Fibroblast of lung (primary cell): ENCODE measurements around the gene PTPRCAP. TPM values are rescaled to one million over a fixed set of nuclear protein-coding genes. Genes with fewer than 3 reads are reported as not detected.

Experiments
- DNase-seq, 2 donors: peaks; one replicate each; pipeline versions ENCODE4 v3.0.0 to v3.0.0-alpha.2; 2010; ENCODE audit warnings: low read depth in 2 of 2
- H2AFZ ChIP-seq: 2 replicates; pipeline ENCODE4 v1.5.1; 2012; ENCODE audit warnings: low read length, control low read depth, inconsistent platforms
- H3K27ac ChIP-seq: 2 replicates; pipeline ENCODE4 v1.5.1; 2011; ENCODE audit warnings: low read length, control low read depth; ENCODE audit not compliant: insufficient read depth
- H3K27me3 ChIP-seq: 2 replicates; pipeline ENCODE4 v1.5.1; 2011; ENCODE audit warnings: mild to moderate bottlenecking, low read length; ENCODE audit not compliant: control insufficient read depth, insufficient read depth
- H3K36me3 ChIP-seq: 2 replicates; pipeline ENCODE4 v1.5.1; 2011; ENCODE audit warnings: low read length; ENCODE audit not compliant: control insufficient read depth, insufficient read depth
- H3K4me1 ChIP-seq: 2 replicates; pipeline ENCODE4 v1.5.1; 2011; ENCODE audit warnings: low read length; ENCODE audit not compliant: control insufficient read depth, insufficient read depth; ENCODE audit errors: extremely low read depth
- H3K4me2 ChIP-seq: 2 replicates; pipeline ENCODE4 v1.5.1; 2011; ENCODE audit warnings: low read length, control low read depth; ENCODE audit not compliant: insufficient read depth; ENCODE audit errors: extremely low read depth
- H3K4me3 ChIP-seq, 4 experiments: fragments of 200-600 bp in 1 of 4; sonication (generic) in 1 of 4; replicated peaks in 1 of 4; 2 replicates each; pipeline ENCODE4 v1.5.1; 2011 to 2016; ENCODE audit warnings: low read length in 4 of 4, low read depth in 3 of 4, mild to moderate bottlenecking in 3 of 4, control low read depth in 2 of 4, inconsistent platforms in 1 of 4, mixed read lengths in 1 of 4; ENCODE audit not compliant: insufficient read depth in 1 of 4; ENCODE audit errors: control extremely low read depth in 1 of 4
- H3K79me2 ChIP-seq: 2 replicates; pipeline ENCODE4 v1.5.1; 2012; ENCODE audit warnings: mild to moderate bottlenecking, low read length, inconsistent platforms; ENCODE audit not compliant: control insufficient read depth, insufficient read depth
- H3K9ac ChIP-seq: 2 replicates; pipeline ENCODE4 v1.5.1; 2011; ENCODE audit warnings: mild to moderate bottlenecking, low read length, control low read depth; ENCODE audit not compliant: insufficient read depth
- H3K9me3 ChIP-seq: 2 replicates; pipeline ENCODE4 v1.5.1; 2012; ENCODE audit warnings: low read depth, low read length; ENCODE audit not compliant: control insufficient read depth, insufficient read depth
- H4K20me1 ChIP-seq: 2 replicates; pipeline ENCODE4 v1.5.1; 2011; ENCODE audit warnings: low read length; ENCODE audit not compliant: control insufficient read depth, insufficient read depth; ENCODE audit errors: extremely low read depth
- EZH2 ChIP-seq: IDR thresholded peaks from 2 replicates; pipeline ENCODE4 v1.5.1; 2012; ENCODE audit warnings: low read length, control low read depth, mild to moderate bottlenecking; ENCODE audit errors: missing control alignments
- polyA plus RNA-seq, 2 donors: library from polyadenylated mRNA; depleted of rRNA in 1 of 2; stranded (reverse) in 1 of 2; unstranded in 1 of 2; fragments of >200 nt; gene quantifications; 2 replicates each; pipeline ENCODE4 v1.2.1, GENCODE V29; 2011 to 2012; ENCODE audit warnings: missing spikeins in 1 of 2
- total RNA-seq: library from RNA; depleted of rRNA; stranded (reverse); fragments of >200 nt; gene quantifications from 2 replicates; pipeline ENCODE4 v1.2.1, GENCODE V29; 2014
- TF ChIP-seq, protein P1 (sequence below), 2 donors: IDR thresholded peaks in 1 of 2; conservative IDR thresholded peaks in 1 of 2; 1 replicate in 1 of 2; 2 replicates in 1 of 2; pipeline ENCODE4 v1.5.1; 2011 to 2012; ENCODE audit warnings: low read length in 2 of 2, control low read depth in 1 of 2, inconsistent platforms in 1 of 2, low read depth in 1 of 2, mild to moderate bottlenecking in 1 of 2

PTPRCAP gene
- total and polyA plus RNA-seq, 2 donors (not counting 1 experiment from before 2014, with no cell fraction given): 0.17 TPM; not detected in 1

DNA sequence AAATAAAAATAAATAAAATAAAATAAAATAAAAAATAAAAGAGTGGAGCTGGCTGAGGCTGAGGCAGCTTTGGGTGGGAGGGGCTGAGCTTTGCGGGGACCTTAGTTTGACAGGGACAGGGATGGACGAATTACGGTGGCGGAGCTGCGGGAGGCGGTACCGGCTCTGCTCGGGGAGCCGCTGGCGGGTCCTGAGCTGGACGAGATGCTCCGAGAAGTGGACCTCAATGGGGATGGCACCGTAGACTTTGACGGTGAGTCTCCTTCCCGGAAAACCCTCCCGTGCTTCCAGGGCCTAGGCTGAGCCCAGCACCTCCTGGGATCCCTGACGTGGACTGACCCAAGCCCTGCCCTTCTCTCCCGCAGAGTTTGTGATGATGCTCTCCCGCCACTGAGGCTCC is 20.8 kb upstream of the PTPRCAP start:
- DNase-seq: no peak
- H4K20me1 ChIP-seq: no peaks in the 10 kb centered on the region
- no peaks in the 10 kb centered on the region for H3K79me2 ChIP-seq
- no peak overlapping the region for H3K4me2 ChIP-seq
- no peak overlapping the region for H2AFZ ChIP-seq
- TF ChIP-seq, protein P1, sequence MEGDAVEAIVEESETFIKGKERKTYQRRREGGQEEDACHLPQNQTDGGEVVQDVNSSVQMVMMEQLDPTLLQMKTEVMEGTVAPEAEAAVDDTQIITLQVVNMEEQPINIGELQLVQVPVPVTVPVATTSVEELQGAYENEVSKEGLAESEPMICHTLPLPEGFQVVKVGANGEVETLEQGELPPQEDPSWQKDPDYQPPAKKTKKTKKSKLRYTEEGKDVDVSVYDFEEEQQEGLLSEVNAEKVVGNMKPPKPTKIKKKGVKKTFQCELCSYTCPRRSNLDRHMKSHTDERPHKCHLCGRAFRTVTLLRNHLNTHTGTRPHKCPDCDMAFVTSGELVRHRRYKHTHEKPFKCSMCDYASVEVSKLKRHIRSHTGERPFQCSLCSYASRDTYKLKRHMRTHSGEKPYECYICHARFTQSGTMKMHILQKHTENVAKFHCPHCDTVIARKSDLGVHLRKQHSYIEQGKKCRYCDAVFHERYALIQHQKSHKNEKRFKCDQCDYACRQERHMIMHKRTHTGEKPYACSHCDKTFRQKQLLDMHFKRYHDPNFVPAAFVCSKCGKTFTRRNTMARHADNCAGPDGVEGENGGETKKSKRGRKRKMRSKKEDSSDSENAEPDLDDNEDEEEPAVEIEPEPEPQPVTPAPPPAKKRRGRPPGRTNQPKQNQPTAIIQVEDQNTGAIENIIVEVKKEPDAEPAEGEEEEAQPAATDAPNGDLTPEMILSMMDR (conservative IDR thresholded peaks at IDR 0.05 in 1 of 2, IDR thresholded peaks at IDR 0.05 in 1 of 2; ENCODE audit: low read depth in 1 of 2, low read length in 2 of 2): no peak
- H3K9me3 ChIP-seq: no peaks in the 10 kb centered on the region
- no peak overlapping the region for H3K9ac ChIP-seq
- H3K4me1 ChIP-seq: no peaks in the 10 kb centered on the region
- H3K27ac ChIP-seq: no peak overlapping the region
- H3K27me3 ChIP-seq: peaks cover 3% of the 10 kb centered on the region
- H3K4me3 ChIP-seq: no peak overlapping the region
- no peaks in the 10 kb centered on the region for H3K36me3 ChIP-seq

DNA sequence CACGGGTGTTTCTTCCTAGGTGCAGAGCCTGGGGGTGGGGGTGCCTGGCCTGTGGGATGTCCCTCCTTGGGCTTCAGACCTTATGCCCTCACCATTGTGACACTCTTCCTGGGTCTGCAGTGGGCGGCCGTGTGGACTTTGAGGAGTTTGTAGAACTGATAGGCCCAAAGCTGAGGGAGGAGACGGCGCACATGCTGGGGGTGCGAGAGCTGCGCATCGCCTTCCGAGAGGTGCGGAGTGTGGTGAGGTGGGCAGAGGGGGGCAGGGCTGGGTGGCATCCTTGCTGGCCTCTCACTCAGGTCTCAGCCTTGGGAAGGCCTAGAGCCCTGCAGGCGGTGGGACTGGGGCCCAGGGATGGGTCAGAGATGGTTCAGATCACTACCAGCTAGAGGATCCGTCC is 20.0 kb upstream of the PTPRCAP start:
- Histone ChIP-seq H3K79me2 (no peaks in the 10 kb centered on the region), H3K4me1 (no peaks in the 10 kb centered on the region), H3K36me3 (no peaks in the 10 kb centered on the region), H3K27ac (no peak overlapping the region), H3K4me2 (no peak overlapping the region), H3K27me3 (peaks cover 3% of the 10 kb centered on the region), H3K4me3 (no peak overlapping the region), H3K9me3 (no peaks in the 10 kb centered on the region), H4K20me1 (no peaks in the 10 kb centered on the region), H3K9ac (no peak overlapping the region), H2AFZ (no peak overlapping the region)
- DNase-seq: no peak
- TF ChIP-seq, protein P1 (conservative IDR thresholded peaks at IDR 0.05 in 1 of 2, IDR thresholded peaks at IDR 0.05 in 1 of 2; ENCODE audit: low read depth in 1 of 2, low read length in 2 of 2): no peak
- TF ChIP-seq EZH2: no peak

DNA sequence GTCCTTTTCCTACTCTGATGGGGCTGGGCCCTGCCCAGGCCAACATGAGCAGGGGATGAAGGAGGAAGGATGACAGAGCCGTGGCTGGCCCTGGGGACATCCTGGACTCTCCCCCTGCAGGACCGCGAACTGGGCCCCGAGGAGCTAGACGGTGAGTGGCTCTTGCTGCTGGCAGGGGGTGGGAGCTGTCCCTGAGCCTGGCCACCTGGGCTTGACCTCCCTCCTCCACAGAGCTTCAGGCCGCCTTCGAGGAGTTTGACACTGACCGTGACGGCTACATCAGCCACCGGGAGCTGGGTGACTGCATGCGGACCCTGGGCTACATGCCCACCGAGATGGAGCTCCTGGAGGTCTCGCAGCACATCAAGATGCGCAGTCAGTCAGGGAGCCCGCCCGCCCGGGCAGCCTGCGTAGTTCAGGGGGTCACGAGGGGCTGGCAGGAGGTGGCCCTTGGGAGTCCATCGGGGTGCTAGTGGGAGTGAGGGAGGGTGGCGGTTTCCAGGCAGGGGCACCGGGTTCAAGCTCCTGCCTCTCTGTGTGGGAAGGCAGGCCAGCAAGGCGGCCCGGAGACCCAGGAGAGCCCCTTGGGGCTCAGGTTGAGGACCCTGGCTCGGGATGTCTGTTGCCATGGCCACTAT is 18.7 kb upstream of the PTPRCAP start:
- Histone ChIP-seq H3K9me3 (no peaks in the 10 kb centered on the region), H4K20me1 (no peaks in the 10 kb centered on the region), H3K27me3 (peaks cover 3% of the 10 kb centered on the region), H3K4me2 (no peak overlapping the region), H2AFZ (no peak overlapping the region), H3K36me3 (no peaks in the 10 kb centered on the region), H3K4me1 (no peaks in the 10 kb centered on the region), H3K79me2 (no peaks in the 10 kb centered on the region), H3K9ac (no peak overlapping the region), H3K4me3 (no peak overlapping the region), H3K27ac (no peak overlapping the region)
- TF ChIP-seq EZH2: no peak
- TF ChIP-seq, protein P1 (conservative IDR thresholded peaks at IDR 0.05 in 1 of 2, IDR thresholded peaks at IDR 0.05 in 1 of 2; ENCODE audit: low read depth in 1 of 2, low read length in 2 of 2): no peak
- no peak for DNase-seq
